Right cardiac atrium (tissue), 5 donors: Measurements from ENCODE around the gene BET1. TPM values are rescaled to one million over a fixed set of nuclear protein-coding genes. Genes with fewer than 3 reads are reported as not detected.
"Not testable (repeated sequence)": the region's sequence is repeated elsewhere in the genome, so short reads cannot be mapped to it uniquely, and the experiment has no call there.

Experiments used
- ATAC-seq, 2 donors: fragments of 200-7000 bp; cut with Tn5 transposase; one replicate each; pipeline versions ENCODE4 v1.8.0 to v1.9.1; 2020; ENCODE audit warnings: moderate library complexity in 2 of 2, mild to moderate bottlenecking in 1 of 2
- DNase-seq, 3 donors: peaks; one replicate each; pipeline ENCODE4 v3.0.0-alpha.2; 2020
- H3K27ac ChIP-seq: one replicate; pipeline ENCODE4 v1.5.1; 2013; ENCODE audit warnings: mild to moderate bottlenecking, low read length, control low read depth, moderate library complexity
- H3K27me3 ChIP-seq: one replicate; pipeline ENCODE4 v1.6.1; 2013; ENCODE audit not compliant: control insufficient read depth, insufficient read depth
- H3K4me1 ChIP-seq: one replicate; pipeline ENCODE4 v1.6.1; 2013; ENCODE audit warnings: low read length; ENCODE audit not compliant: control insufficient read depth, insufficient read depth
- H3K4me3 ChIP-seq: one replicate; pipeline ENCODE4 v1.5.1; 2013; ENCODE audit warnings: low read length, control low read depth
- H3K9me3 ChIP-seq: one replicate; pipeline ENCODE4 v1.6.1; 2013; ENCODE audit warnings: low read length; ENCODE audit not compliant: control insufficient read depth
- WGBS: extraction: QIAGEN DNeasy Blood & Tissue Kit; methylation state at CpG from one replicate; pipeline ENCODE4 v1.1.7; 2013; 5-methylcytosine and 5-hydroxymethylcytosine counted together
- intact Hi-C, 4 donors: fragments of 100-400 bp; cut with DNase I; formaldehyde crosslinking; loops; one replicate each; pipeline versions ENCODE4 v1.11.0 to v1.14.0; 2022 to 2023
- polyA plus RNA-seq: library from polyadenylated mRNA; stranded (reverse); fragments of 200-250 nt; gene quantifications from one replicate; pipeline ENCODE4 v1.2.3, GENCODE V29; 2013
- total RNA-seq, 4 donors: library from RNA; stranded (reverse); fragmentation: NEBNext Ultra II Directional; extraction: Animal tissue kit (Norgen Biotek cat#: 25700); gene quantifications; one replicate each; pipeline ENCODE4 v1.2.1, GENCODE V29; 2021
- donor health status: healthy with polysubstance abuse.
- donor health status: DM: no; HTN: yes; CAD: no.
- donor health status: DM: no; HTN: no; CAD: no.
- donor health status: DM: no; HTN: yes; CAD: no; lungs with severe emphysema.
- donor health status: DM: yes; HTN: yes; CAD: no.

The BET1 gene
- total and polyA plus RNA-seq, 5 donors, result 13.5 to 19.1 (median 16.4) TPM

GRCh38 chr7:94042381-94042780, 38.2 kb upstream of the BET1 start:
- DNase-seq (no peak), ATAC-seq (no peak)
- Histone ChIP-seq H3K4me3 (no peak overlapping the region), H3K27ac (no peak overlapping the region), H3K27me3 (no peaks in the 10 kb centered on the region), H3K9me3 (no peaks in the 10 kb centered on the region), H3K4me1 (no peaks in the 10 kb centered on the region)
- WGBS, result 90% methylated on average over 3 of the region's 3 CpGs
- intact Hi-C loops, result no loop called here

GRCh38 chr7:94041529-94041928, 37.4 kb upstream of the BET1 start:
- Histone ChIP-seq H3K9me3 (no peaks in the 10 kb centered on the region), H3K4me1 (no peaks in the 10 kb centered on the region), H3K27me3 (no peaks in the 10 kb centered on the region), H3K4me3 (no peak overlapping the region), H3K27ac (no peak overlapping the region)
- DNase-seq (no peak), ATAC-seq (peak in 1 of 2 donors; percentile 70)
- intact Hi-C loops, result no loop called here

GRCh38 chr7:94040254-94040653, 36.1 kb upstream of the BET1 start:
- Histone ChIP-seq H3K27me3 (no peaks in the 10 kb centered on the region), H3K27ac (no peak overlapping the region), H3K4me3 (no peak overlapping the region), H3K9me3 (no peaks in the 10 kb centered on the region), H3K4me1 (no peaks in the 10 kb centered on the region)
- no peak for ATAC-seq
- DNase-seq, result no peak
- 45% methylated on average over 2 of the region's 2 CpGs for WGBS
- intact Hi-C loops, result no loop called here

- Histone ChIP-seq H3K4me3 (no peak overlapping the region), H3K27ac (no peak overlapping the region), H3K9me3 (no peaks in the 10 kb centered on the region), H3K4me1 (no peaks in the 10 kb centered on the region), H3K27me3 (no peaks in the 10 kb centered on the region)
- intact Hi-C loops, result no loop called here
- ATAC-seq (no peak), DNase-seq (no peak)
- WGBS, result 70% methylated on average over 9 of the region's 9 CpGs
Measured at GRCh38 chr7:94039368-94040035, 35.3 kb upstream of the BET1 start.

GRCh38 chr7:94031865-94032264, 27.7 kb upstream of the BET1 start:
- intact Hi-C loops, result no loop called here
- Histone ChIP-seq H3K4me3 (no peak overlapping the region), H3K27me3 (no peaks in the 10 kb centered on the region), H3K4me1 (no peaks in the 10 kb centered on the region), H3K9me3 (no peaks in the 10 kb centered on the region), H3K27ac (no peak overlapping the region)
- DNase-seq (no peak), ATAC-seq (no peak)
- WGBS, result 83% methylated on average over 2 of the region's 2 CpGs

- WGBS, result 74% methylated on average over 3 of the region's 3 CpGs
- Histone ChIP-seq H3K27me3 (no peaks in the 10 kb centered on the region), H3K4me1 (no peaks in the 10 kb centered on the region), H3K4me3 (no peak overlapping the region), H3K27ac (no peak overlapping the region), H3K9me3 (no peaks in the 10 kb centered on the region)
- DNase-seq (no peak), ATAC-seq (no peak)
- intact Hi-C loops, result no loop called here
Measured at GRCh38 chr7:94030634-94031033, 26.5 kb upstream of the BET1 start.

GRCh38 chr7:94029976-94030375, 25.8 kb upstream of the BET1 start:
- no peak overlapping the region for H3K4me3 ChIP-seq
- intact Hi-C loops, result no loop called here
- WGBS, result 83% methylated on average over 3 of the region's 3 CpGs
- no peak overlapping the region for H3K27ac ChIP-seq
- H3K27me3 ChIP-seq, result no peaks in the 10 kb centered on the region
- H3K4me1 ChIP-seq, result no peaks in the 10 kb centered on the region
- no peak for DNase-seq
- H3K9me3 ChIP-seq, result no peaks in the 10 kb centered on the region
- ATAC-seq, result no peak

GRCh38 chr7:94028768-94029167, 24.6 kb upstream of the BET1 start:
- no peak overlapping the region for H3K27ac ChIP-seq
- intact Hi-C loops, result no loop called here
- H3K27me3 ChIP-seq, result no peaks in the 10 kb centered on the region
- H3K4me1 ChIP-seq, result no peaks in the 10 kb centered on the region
- ATAC-seq (no peak), DNase-seq (no peak)
- H3K4me3 ChIP-seq, result no peak overlapping the region
- 93% methylated on average over 1 of the region's 1 CpG for WGBS
- H3K9me3 ChIP-seq, result no peaks in the 10 kb centered on the region

GRCh38 chr7:94026619-94027018, 22.5 kb upstream of the BET1 start:
- H3K27me3 ChIP-seq, H3K4me3 ChIP-seq, intact Hi-C loops: not testable (repeated sequence)

GRCh38 chr7:94022550-94022949, 18.4 kb upstream of the BET1 start:
- intact Hi-C loops, result no loop called here
- Histone ChIP-seq H3K4me3 (no peak overlapping the region), H3K27ac (no peak overlapping the region), H3K4me1 (no peaks in the 10 kb centered on the region), H3K9me3 (no peaks in the 10 kb centered on the region), H3K27me3 (no peaks in the 10 kb centered on the region)
- DNase-seq (no peak), ATAC-seq (no peak)
- 53% methylated on average over 3 of the region's 3 CpGs for WGBS

More at GRCh38 chr7:94026619-94027018, 22.5 kb upstream of the BET1 start:
- DNase-seq, H3K27ac ChIP-seq, ATAC-seq, H3K9me3 ChIP-seq, H3K4me1 ChIP-seq: not testable (repeated sequence)
- 98% methylated on average over 2 of the region's 2 CpGs for WGBS

GRCh38 chr7:94016786-94017185, 12.6 kb upstream of the BET1 start:
- Histone ChIP-seq H3K4me3 (no peak overlapping the region), H3K27me3 (no peaks in the 10 kb centered on the region), H3K27ac (no peak overlapping the region), H3K9me3 (no peaks in the 10 kb centered on the region), H3K4me1 (no peaks in the 10 kb centered on the region)
- ATAC-seq (no peak), DNase-seq (no peak)
- 91% methylated on average over 1 of the region's 1 CpG for WGBS
- intact Hi-C loops, result no loop called here

- intact Hi-C loops, result no loop called here
- Histone ChIP-seq H3K4me1 (no peaks in the 10 kb centered on the region), H3K4me3 (no peak overlapping the region), H3K27me3 (no peaks in the 10 kb centered on the region), H3K27ac (no peak overlapping the region), H3K9me3 (no peaks in the 10 kb centered on the region)
- ATAC-seq (no peak), DNase-seq (no peak)
Measured at GRCh38 chr7:94015538-94015937, 11.4 kb upstream of the BET1 start.
